ENCODE data around the gene VPS13C.

The VPS13C gene

GRCh38 chr15:61819386-61819785 lies 240.9 kb downstream of the VPS13C start:
- no peak for DNase-seq (ENCODE audit: low read depth in 2 of 2)

- no peak for DNase-seq (ENCODE audit: low read depth in 2 of 2)
Observed at GRCh38 chr15:61818801-61819200, 241.4 kb downstream of the VPS13C start.

- no peak for DNase-seq (ENCODE audit: low read depth in 2 of 2)
Observed at GRCh38 chr15:61816856-61817255, 243.4 kb downstream of the VPS13C start.

GRCh38 chr15:61815356-61816083 lies 244.7 kb downstream of the VPS13C start:
- DNase-seq (ENCODE audit: low read depth in 2 of 2), result no peak

GRCh38 chr15:61812476-61812875 lies 247.8 kb downstream of the VPS13C start:
- DNase-seq (ENCODE audit: low read depth in 2 of 2), result no peak

- DNase-seq (ENCODE audit: low read depth in 2 of 2), result no peak
Observed at GRCh38 chr15:61811952-61812351, 248.3 kb downstream of the VPS13C start.

- DNase-seq (ENCODE audit: low read depth in 2 of 2), result no peak
Observed at GRCh38 chr15:61809216-61809615, 251.0 kb downstream of the VPS13C start.

- no peak for DNase-seq (ENCODE audit: low read depth in 2 of 2)
Observed at GRCh38 chr15:61807281-61807929, 252.8 kb downstream of the VPS13C start.
